ENCODE data around the gene ITPR1.

Gene ITPR1

GRCh38 chr3:4841776-4842440, 348.8 kb downstream of the ITPR1 start:
- TF ChIP-seq SIN3A (IDR thresholded peaks at IDR 0.05; ENCODE audit: borderline replicate concordance, insufficient read depth, low read length) (no peak), REST (IDR thresholded peaks at IDR 0.05; ENCODE audit: insufficient read depth in 1 of 2, low read depth in 2 of 2, low read length in 2 of 2) (no peak), FOXP2 (optimal IDR thresholded peaks at IDR 0.05; ENCODE audit: borderline replicate concordance, extremely low read depth, extremely low read length, insufficient read depth) (no peak), TAF1 (IDR thresholded peaks at IDR 0.05; ENCODE audit: borderline replicate concordance, insufficient read depth, low read length) (no peak), POLR2AphosphoS5 (IDR thresholded peaks at IDR 0.05; ENCODE audit: low read depth, low read length) (no peak)

- TF ChIP-seq FOXP2 (optimal IDR thresholded peaks at IDR 0.05; ENCODE audit: borderline replicate concordance, extremely low read depth, extremely low read length, insufficient read depth), result no peak
- TF ChIP-seq POLR2AphosphoS5 (IDR thresholded peaks at IDR 0.05; ENCODE audit: low read depth, low read length), result no peak
- no peak for TF ChIP-seq SIN3A (IDR thresholded peaks at IDR 0.05; ENCODE audit: borderline replicate concordance, insufficient read depth, low read length)
- no peak for TF ChIP-seq TAF1 (IDR thresholded peaks at IDR 0.05; ENCODE audit: borderline replicate concordance, insufficient read depth, low read length)
- no peak for TF ChIP-seq REST (IDR thresholded peaks at IDR 0.05; ENCODE audit: insufficient read depth in 1 of 2, low read depth in 2 of 2, low read length in 2 of 2)
These were observed 350.5 kb downstream of the ITPR1 start for GRCh38 chr3:4843619-4844018.

- TF ChIP-seq POLR2AphosphoS5 (IDR thresholded peaks at IDR 0.05; ENCODE audit: low read depth, low read length) (no peak), TAF1 (IDR thresholded peaks at IDR 0.05; ENCODE audit: borderline replicate concordance, insufficient read depth, low read length) (no peak), FOXP2 (optimal IDR thresholded peaks at IDR 0.05; ENCODE audit: borderline replicate concordance, extremely low read depth, extremely low read length, insufficient read depth) (no peak), SIN3A (IDR thresholded peaks at IDR 0.05; ENCODE audit: borderline replicate concordance, insufficient read depth, low read length) (no peak), REST (IDR thresholded peaks at IDR 0.05; ENCODE audit: insufficient read depth in 1 of 2, low read depth in 2 of 2, low read length in 2 of 2) (no peak)
These were observed 352.7 kb downstream of the ITPR1 start for GRCh38 chr3:4845882-4846281.

GRCh38 chr3:4846543-4846942, 353.4 kb downstream of the ITPR1 start:
- TF ChIP-seq REST (IDR thresholded peaks at IDR 0.05; ENCODE audit: insufficient read depth in 1 of 2, low read depth in 2 of 2, low read length in 2 of 2), result no peak
- no peak for TF ChIP-seq POLR2AphosphoS5 (IDR thresholded peaks at IDR 0.05; ENCODE audit: low read depth, low read length)
- TF ChIP-seq SIN3A (IDR thresholded peaks at IDR 0.05; ENCODE audit: borderline replicate concordance, insufficient read depth, low read length), result no peak

All from PFSK-1 (cell line).